ENCODE data around the gene ATOSA.

DNA sequence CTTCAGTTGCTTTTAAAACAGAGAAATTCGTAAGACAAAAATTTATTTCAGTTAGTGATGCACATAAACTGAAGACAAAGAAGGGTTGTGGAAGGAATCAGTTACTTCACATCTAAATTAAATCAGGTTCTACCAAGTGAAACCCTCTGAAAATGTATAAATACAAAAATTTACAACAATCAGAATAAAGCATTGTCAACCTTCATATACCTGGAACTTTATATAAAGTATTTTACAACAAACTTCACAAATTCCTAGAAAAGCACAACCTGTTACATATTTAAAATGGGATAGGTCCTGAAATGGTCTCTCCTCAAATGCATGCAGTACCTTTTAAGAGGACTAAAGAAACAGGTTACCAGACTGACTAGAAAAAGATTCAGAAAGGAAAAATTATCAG is 26.9 kb downstream of the ATOSA start:
- TF ChIP-seq CHCHD3 (CRISPR knock-in tag; IDR thresholded peaks at IDR 0.05) (no peak), ASH2L (IDR thresholded peaks at IDR 0.05; ENCODE audit: insufficient read length, low read depth, low read length) (no peak), MXI1 (IDR thresholded peaks at IDR 0.05; ENCODE audit: borderline replicate concordance, low read depth, low read length) (no peak), ELF1 (CRISPR knock-in tag; IDR thresholded peaks at IDR 0.05) (no peak), SRF (IDR thresholded peaks at IDR 0.05; ENCODE audit: low read depth, low read length) (no peak), SP2 (CRISPR knock-in tag; IDR thresholded peaks at IDR 0.05) (no peak), SMC3 (IDR thresholded peaks at IDR 0.05; ENCODE audit: low read length) (no peak), ZNF124 (CRISPR knock-in tag; IDR thresholded peaks at IDR 0.05) (no peak), NONO (IDR thresholded peaks at IDR 0.05) (no peak), NONO (CRISPR knock-in tag; conservative IDR thresholded peaks at IDR 0.05) (no peak), DNMT3B (CRISPR knock-in tag; conservative IDR thresholded peaks at IDR 0.05) (no peak), KLF9 (CRISPR knock-in tag; IDR thresholded peaks at IDR 0.05; ENCODE audit: low read depth) (no peak)

Data from HepG2 (cell line).